Endothelial cell of umbilical vein (primary cell): Measurements from ENCODE around the gene ETDC. TPM values are rescaled to one million over a fixed set of nuclear protein-coding genes. Genes with fewer than 3 reads are reported as not detected.
"Not testable (repeated sequence)": the region's sequence is repeated elsewhere in the genome, so short reads cannot be mapped to it uniquely, and the experiment has no call there.

Experiments
- Bru-seq: library from RNA; stranded (reverse); fragments of 400-500 nt; gene quantifications from one replicate; lab custom pipeline; 2021; lab: Mats Ljungman, UMichigan
- BruChase-seq, 2 experiments: library from RNA; stranded (reverse); fragments of 400-500 nt; gene quantifications; one replicate each; lab custom pipeline; 2021; lab: Mats Ljungman, UMichigan
- BruUV-seq: library from RNA; stranded (reverse); fragments of 400-500 nt; replicated peaks from 2 replicates; lab custom pipeline; 2021; lab: Mats Ljungman, UMichigan
- CTCF ChIA-PET: fragments of 300-600, 350-600 bp; sonication (Branson Sonifier 250); formaldehyde crosslinking; loops from one replicate; lab custom pipeline; 2021; ENCODE audit warnings: antibody characterized with exemption, inconsistent platforms; lab: Charles Lee
- POLR2A ChIA-PET: fragments of 300-600, 350-600 bp; sonication (Branson Sonifier 250); formaldehyde crosslinking; loops from one replicate; lab custom pipeline; 2021; ENCODE audit warnings: antibody characterized with exemption, inconsistent platforms; lab: Charles Lee
- DNase-seq: peaks from one replicate; pipeline ENCODE4 v3.0.0-alpha.2; 2011; ENCODE audit warnings: low read depth, low spot score
- FAIRE-seq: peaks from 2 replicates; lab custom pipeline; 2011; peaks lifted over from hg19 to GRCh38; lab: Jason Lieb, UNC
- H2AFZ ChIP-seq: 2 replicates; pipeline ENCODE4 v1.6.0; 2012; ENCODE audit warnings: low read depth, low read length, control low read depth, inconsistent platforms
- H3K27ac ChIP-seq: 2 replicates; pipeline ENCODE4 v1.5.1; 2011; ENCODE audit warnings: low read depth, mild to moderate bottlenecking, control low read depth, low read length, moderate library complexity; ENCODE audit not compliant: insufficient read depth
- H3K27me3 ChIP-seq, 2 experiments: 2 replicates each; pipeline versions ENCODE4 v1.6.0 to v1.6.1; 2011; ENCODE audit warnings: low read length in 2 of 2, mixed read lengths in 1 of 2; ENCODE audit not compliant: control insufficient read depth in 2 of 2, insufficient read depth in 2 of 2
- H3K36me3 ChIP-seq, 2 experiments: 2 replicates in 1 of 2; 3 replicates in 1 of 2; pipeline ENCODE4 v1.5.1; 2011; ENCODE audit warnings: low read length in 2 of 2, mild to moderate bottlenecking in 1 of 2, moderate library complexity in 1 of 2; ENCODE audit not compliant: control insufficient read depth in 2 of 2, insufficient read depth in 2 of 2; ENCODE audit errors: extremely low read depth in 1 of 2
- H3K4me1 ChIP-seq: 3 replicates; pipeline ENCODE4 v1.5.1; 2011; ENCODE audit warnings: mild to moderate bottlenecking, low read length; ENCODE audit not compliant: control insufficient read depth, insufficient read depth; ENCODE audit errors: extremely low read depth
- H3K4me2 ChIP-seq: 2 replicates; pipeline ENCODE4 v1.6.1; 2011; ENCODE audit warnings: low read length, control low read depth, mixed read lengths; ENCODE audit not compliant: insufficient read depth
- H3K4me3 ChIP-seq, 3 experiments: fragments of 200-600 bp in 1 of 3; sonication (generic), shearing (Covaris generic) in 1 of 3; replicated peaks in 1 of 3; 2 replicates each; pipeline ENCODE4 v1.5.1; 2011 to 2016; ENCODE audit warnings: control low read depth in 3 of 3, low read length in 3 of 3, mild to moderate bottlenecking in 2 of 3, inconsistent platforms in 1 of 3, low read depth in 1 of 3, moderate library complexity in 1 of 3; ENCODE audit not compliant: insufficient read depth in 1 of 3
- H3K79me2 ChIP-seq: 2 replicates; pipeline ENCODE4 v1.6.0; 2012; ENCODE audit warnings: low read length, inconsistent platforms; ENCODE audit not compliant: control insufficient read depth, insufficient read depth
- H3K9ac ChIP-seq: replicated peaks from 2 replicates; pipeline ENCODE3; 2011; ENCODE audit warnings: low read length, control low read depth; ENCODE audit not compliant: insufficient read depth; ENCODE audit errors: extremely low read depth
- H3K9me1 ChIP-seq: replicated peaks from 3 replicates; pipeline ENCODE4 v1.6.0; 2011; ENCODE audit warnings: mild to moderate bottlenecking, low read length; ENCODE audit not compliant: control insufficient read depth, insufficient read depth; ENCODE audit errors: extremely low read depth
- H3K9me3 ChIP-seq: replicated peaks from 2 replicates; pipeline ENCODE4 v1.5.1; 2012; ENCODE audit warnings: low read length, inconsistent platforms; ENCODE audit not compliant: control insufficient read depth, insufficient read depth
- H4K20me1 ChIP-seq: replicated peaks from 2 replicates; pipeline ENCODE3; 2011; ENCODE audit warnings: mild to moderate bottlenecking, low read length; ENCODE audit not compliant: control insufficient read depth, insufficient read depth; ENCODE audit errors: extremely low read depth
- EZH2 ChIP-seq: IDR thresholded peaks from 2 replicates; pipeline ENCODE4 v1.6.1; 2012; ENCODE audit warnings: borderline replicate concordance, low read depth, mild to moderate bottlenecking, moderate library complexity, low read length, inconsistent platforms; ENCODE audit not compliant: severe bottlenecking
- FOS ChIP-seq: IDR thresholded peaks from 2 replicates; pipeline ENCODE4 v1.6.1; 2011; ENCODE audit warnings: mild to moderate bottlenecking, low read length, moderate library complexity, borderline replicate concordance; ENCODE audit not compliant: insufficient read depth
- GATA2 ChIP-seq: IDR thresholded peaks from 2 replicates; pipeline ENCODE4 v1.7.0; 2011; ENCODE audit warnings: low read depth, mild to moderate bottlenecking, moderate library complexity, mixed read lengths, low read length; ENCODE audit not compliant: insufficient read length, insufficient read depth
- JUN ChIP-seq: IDR thresholded peaks from 2 replicates; pipeline ENCODE4 v1.6.1; 2011; ENCODE audit warnings: borderline replicate concordance, low read depth; ENCODE audit not compliant: insufficient read length, insufficient read depth
- MYC ChIP-seq: IDR thresholded peaks from one replicate; pipeline ENCODE4 v1.6.1; 2011; ENCODE audit warnings: mild to moderate bottlenecking, low read depth, low read length
- POLR2A ChIP-seq: IDR thresholded peaks from 2 replicates; pipeline ENCODE4 v1.6.1; 2012; ENCODE audit warnings: low read depth, mild to moderate bottlenecking, control low read depth, low read length
- POLR2AphosphoS5 ChIP-seq: IDR thresholded peaks from 2 replicates; pipeline ENCODE4 v1.6.1; 2012; ENCODE audit warnings: low read depth, mild to moderate bottlenecking, control low read depth, low read length, moderate library complexity; ENCODE audit not compliant: insufficient read depth
- dilution Hi-C: fragments of 300-500 bp; cut with MboI; formaldehyde crosslinking; loops from one replicate; pipeline ENCODE4 v1.15.0; 2019; ENCODE audit warnings: low sequenced_read_pairs; ENCODE audit not compliant: extremely low pct_ligation_motif_present
- intact Hi-C: fragments of 100-400 bp; cut with micrococcal nuclease; formaldehyde crosslinking; loops from one replicate; pipeline ENCODE4 v1.10.0; 2022
- long read RNA-seq: library from polyadenylated mRNA; stranded (forward); transcript quantifications from one replicate; pipeline ENCODE4 v2.0.0, GENCODE V29; 2021
- polyA minus RNA-seq, 3 experiments: library from RNA; depleted of rRNA, polyadenylated mRNA; stranded (reverse); fragments of >200 nt; gene quantifications; 1 replicate in 1 of 3; 2 replicates in 2 of 3; pipeline ENCODE4 v1.2.3, GENCODE V29; 2011
- polyA plus RNA-seq, 4 experiments: library from polyadenylated mRNA; depleted of rRNA in 3 of 4; stranded (reverse) in 3 of 4; unstranded in 1 of 4; fragments of >200 nt; gene quantifications; 2 replicates each; pipeline versions ENCODE4 v1.2.1 to v1.2.3, GENCODE V29; 2011 to 2012; ENCODE audit warnings: missing spikeins in 1 of 4
- total RNA-seq: library from RNA; stranded (reverse); gene quantifications from 2 replicates; pipeline ENCODE4 v1.2.3, GENCODE V29; 2021
- TF ChIP-seq, protein P1 (sequence below): IDR thresholded peaks from 2 replicates; pipeline ENCODE4 v1.6.1; 2011; ENCODE audit not compliant: insufficient read depth, insufficient read length
- TF ChIP-seq, protein P2 (sequence below), 2 donors: IDR thresholded peaks; 1 replicate in 1 of 2; 2 replicates in 1 of 2; pipeline ENCODE4 v1.5.1; 2011; ENCODE audit warnings: low read length in 2 of 2, mild to moderate bottlenecking in 2 of 2, moderate library complexity in 2 of 2, control low read depth in 1 of 2, inconsistent platforms in 1 of 2, low read depth in 1 of 2; ENCODE audit not compliant: insufficient read depth in 1 of 2; ENCODE audit errors: extremely low read depth in 1 of 2

Gene ETDC
- total RNA-seq (not detected in 2 replicates), polyA plus RNA-seq (not detected in 2 replicates), polyA minus RNA-seq (not detected in 2 replicates), Bru-seq, nascent RNA (not detected), BruChase-seq, experiment 1, labeled RNA remaining after a 6-hour chase (not detected), BruChase-seq, experiment 2, labeled RNA remaining after a 2-hour chase (not detected)
- polyA plus RNA-seq (2011; cell fraction: cytosol; rRNA removed): not detected in 2 replicates
- not detected in 2 replicates for polyA plus RNA-seq (2011; cell fraction: nucleus; rRNA removed)
- not detected in 2 replicates for polyA plus RNA-seq (2012)
- not detected for polyA minus RNA-seq (2011; cell fraction: cytosol; rRNA and poly(A)+ RNA removed)
- not detected in 2 replicates for polyA minus RNA-seq (2011; cell fraction: nucleus; rRNA and poly(A)+ RNA removed)
- long read RNA-seq: 0 reads

DNA sequence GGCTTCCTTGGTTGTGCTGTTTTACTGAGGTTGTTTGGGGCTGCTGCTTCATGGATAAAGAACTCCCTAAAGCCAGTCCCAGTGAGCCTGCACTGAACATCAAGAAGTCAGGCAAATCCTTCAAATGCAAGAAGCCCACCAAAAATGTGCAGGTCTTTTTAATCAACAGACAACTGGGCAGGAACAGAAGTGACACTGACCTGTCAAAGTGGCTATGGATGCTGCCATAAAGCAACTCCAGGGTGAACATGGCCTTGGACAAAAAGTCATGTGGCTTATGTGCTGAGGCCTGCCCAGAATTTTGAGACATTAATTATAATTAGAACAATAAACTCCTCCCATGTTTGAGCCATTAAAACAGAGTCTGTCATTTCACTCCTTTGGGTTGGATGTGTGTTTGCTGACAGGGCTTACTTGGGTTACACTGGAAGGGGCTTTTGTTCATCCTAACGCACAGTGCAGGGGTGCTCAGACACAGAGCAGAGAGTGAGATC, at the start of gene ETDC:
Gene ETDC (plus strand): TSS at position 51 of the 494 bp plus-strand sequence. CDS start 0 bp downstream, at position 51.
- no TSS peak for BruUV-seq
- no peak for FAIRE-seq
- Histone ChIP-seq H3K4me2 (no peak within 1 kb of the TSS), H2AFZ (no peak within 1 kb of the TSS), H3K36me3 (no peaks in the 10 kb centered on the region), H3K27ac (no peak within 1 kb of the TSS), H3K27me3 (no peaks in the 10 kb centered on the region), H3K9me1 (no peaks in the 10 kb centered on the region), H3K9ac (no peak within 1 kb of the TSS), H3K79me2 (no peaks in the 10 kb centered on the region), H4K20me1 (no peaks in the 10 kb centered on the region), H3K4me1 (no peaks in the 10 kb centered on the region), H3K9me3 (no peaks in the 10 kb centered on the region), H3K4me3 (no peak within 1 kb of the TSS)
- dilution Hi-C loops: no loop called here
- DNase-seq: no peak
- CTCF ChIA-PET: no interaction called here
- intact Hi-C loops: no loop called here
- POLR2A ChIA-PET: no interaction called here
- TF ChIP-seq EZH2 (no peak), POLR2AphosphoS5 (no peak), POLR2A (no peak), MYC (no peak), JUN (no peak), GATA2 (no peak), FOS (no peak)
- TF ChIP-seq, protein P1, sequence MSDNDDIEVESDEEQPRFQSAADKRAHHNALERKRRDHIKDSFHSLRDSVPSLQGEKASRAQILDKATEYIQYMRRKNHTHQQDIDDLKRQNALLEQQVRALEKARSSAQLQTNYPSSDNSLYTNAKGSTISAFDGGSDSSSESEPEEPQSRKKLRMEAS: no peak
- TF ChIP-seq, protein P2, sequence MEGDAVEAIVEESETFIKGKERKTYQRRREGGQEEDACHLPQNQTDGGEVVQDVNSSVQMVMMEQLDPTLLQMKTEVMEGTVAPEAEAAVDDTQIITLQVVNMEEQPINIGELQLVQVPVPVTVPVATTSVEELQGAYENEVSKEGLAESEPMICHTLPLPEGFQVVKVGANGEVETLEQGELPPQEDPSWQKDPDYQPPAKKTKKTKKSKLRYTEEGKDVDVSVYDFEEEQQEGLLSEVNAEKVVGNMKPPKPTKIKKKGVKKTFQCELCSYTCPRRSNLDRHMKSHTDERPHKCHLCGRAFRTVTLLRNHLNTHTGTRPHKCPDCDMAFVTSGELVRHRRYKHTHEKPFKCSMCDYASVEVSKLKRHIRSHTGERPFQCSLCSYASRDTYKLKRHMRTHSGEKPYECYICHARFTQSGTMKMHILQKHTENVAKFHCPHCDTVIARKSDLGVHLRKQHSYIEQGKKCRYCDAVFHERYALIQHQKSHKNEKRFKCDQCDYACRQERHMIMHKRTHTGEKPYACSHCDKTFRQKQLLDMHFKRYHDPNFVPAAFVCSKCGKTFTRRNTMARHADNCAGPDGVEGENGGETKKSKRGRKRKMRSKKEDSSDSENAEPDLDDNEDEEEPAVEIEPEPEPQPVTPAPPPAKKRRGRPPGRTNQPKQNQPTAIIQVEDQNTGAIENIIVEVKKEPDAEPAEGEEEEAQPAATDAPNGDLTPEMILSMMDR (IDR thresholded peaks at IDR 0.05; ENCODE audit: extremely low read depth in 1 of 2, insufficient read depth in 1 of 2, low read depth in 1 of 2, low read length in 2 of 2): no peak

DNA sequence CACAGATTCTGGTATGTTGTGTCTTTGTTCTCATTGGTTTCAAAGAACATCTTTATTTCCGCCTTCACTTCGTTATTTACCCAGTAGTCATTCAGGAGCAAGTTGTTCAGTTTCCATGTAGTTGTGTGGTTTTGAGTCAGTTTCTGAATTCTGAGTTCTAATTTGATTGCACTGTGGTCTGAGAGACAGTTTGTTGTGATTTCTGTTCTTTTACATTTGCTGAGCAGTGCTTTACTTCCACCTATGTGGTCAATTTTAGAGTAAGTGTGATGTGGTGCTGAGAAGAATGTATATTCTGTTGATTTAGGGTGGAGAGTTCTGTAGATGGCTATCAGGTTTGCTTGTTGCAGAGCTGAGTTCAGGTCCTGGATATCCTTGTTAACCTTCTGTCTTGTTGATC, 48.3 kb upstream of the ETDC start:
- H3K4me3 ChIP-seq, H3K4me1 ChIP-seq, FAIRE-seq, CTCF ChIA-PET, H3K4me2 ChIP-seq, DNase-seq, H3K9me3 ChIP-seq, H3K9me1 ChIP-seq, H3K27me3 ChIP-seq, intact Hi-C loops, H3K27ac ChIP-seq, H2AFZ ChIP-seq, H3K36me3 ChIP-seq, POLR2A ChIA-PET, BruUV-seq, H4K20me1 ChIP-seq, dilution Hi-C loops, H3K79me2 ChIP-seq, H3K9ac ChIP-seq: not testable (repeated sequence)
